GM21576 (cell line): ENCODE results near the gene MAGI3.

Experiments used
- ATAC-seq: cut with Tn5 transposase; IDR thresholded peaks from one replicate; pipeline ENCODE4 v1.9.1; 2021; ENCODE audit warnings: mild to moderate bottlenecking, moderate library complexity; ENCODE audit not compliant: unreplicated experiment

MAGI3 gene

GRCh38 chr1:113511269-113511668 is 121.0 kb downstream of the MAGI3 start:
- ATAC-seq, result no peak

- no peak for ATAC-seq
These were observed 125.2 kb downstream of the MAGI3 start for GRCh38 chr1:113515498-113515897.

- ATAC-seq, result no peak
These were observed 127.0 kb downstream of the MAGI3 start for GRCh38 chr1:113517346-113517745.

GRCh38 chr1:113517983-113518382 is 127.7 kb downstream of the MAGI3 start:
- no peak for ATAC-seq

GRCh38 chr1:113519556-113519955 is 129.2 kb downstream of the MAGI3 start:
- no peak for ATAC-seq

- no peak for ATAC-seq
These were observed 139.7 kb downstream of the MAGI3 start for GRCh38 chr1:113530021-113530420.

GRCh38 chr1:113531321-113531720 is 141.0 kb downstream of the MAGI3 start:
- ATAC-seq, result no peak

- ATAC-seq, result no peak
These were observed 142.7 kb downstream of the MAGI3 start for GRCh38 chr1:113533061-113533460.

- no peak for ATAC-seq
These were observed 144.0 kb downstream of the MAGI3 start for GRCh38 chr1:113534130-113534817.

- no peak for ATAC-seq
These were observed 144.6 kb downstream of the MAGI3 start for GRCh38 chr1:113534875-113535274.

- no peak for ATAC-seq
These were observed 146.0 kb downstream of the MAGI3 start for GRCh38 chr1:113536182-113536780.

GRCh38 chr1:113538225-113538624 is 147.9 kb downstream of the MAGI3 start:
- no peak for ATAC-seq

- no peak for ATAC-seq
These were observed 150.0 kb downstream of the MAGI3 start for GRCh38 chr1:113540335-113540734.

- no peak for ATAC-seq
These were observed 150.8 kb downstream of the MAGI3 start for GRCh38 chr1:113541106-113541505.

- ATAC-seq, result no peak
These were observed 151.9 kb downstream of the MAGI3 start for GRCh38 chr1:113542221-113542701.

GRCh38 chr1:113543110-113543509 is 152.8 kb downstream of the MAGI3 start:
- ATAC-seq, result no peak

- ATAC-seq, result no peak
These were observed 154.9 kb downstream of the MAGI3 start for GRCh38 chr1:113545210-113545609.

- ATAC-seq, result no peak
These were observed 155.3 kb downstream of the MAGI3 start for GRCh38 chr1:113545626-113546025.

- no peak for ATAC-seq
These were observed 161.4 kb downstream of the MAGI3 start for GRCh38 chr1:113551728-113552127.

GRCh38 chr1:113552244-113552643 is 161.9 kb downstream of the MAGI3 start:
- ATAC-seq, result no peak

GRCh38 chr1:113557187-113557586 is 166.9 kb downstream of the MAGI3 start:
- ATAC-seq, result no peak

- no peak for ATAC-seq
These were observed 175.3 kb downstream of the MAGI3 start for GRCh38 chr1:113565621-113566020.

- no peak for ATAC-seq
These were observed 177.1 kb downstream of the MAGI3 start for GRCh38 chr1:113567427-113567826.
